Ramos (cell line): ENCODE data around the gene CFAP52.
"Not testable (repeated sequence)": the region's sequence is repeated elsewhere in the genome, so short reads cannot be mapped to it uniquely, and the experiment has no call there.

Experiments used
- in situ Hi-C: fragments of 300-500 bp; cut with MboI; formaldehyde crosslinking; loops from one replicate; pipeline ENCODE4 v1.14.3; 2022; ENCODE audit warnings: low sequenced_read_pairs; ENCODE audit not compliant: unreplicated experiment

The CFAP52 gene

GRCh38 chr17:9576521-9577372 is at the start of gene CFAP52:
Gene CFAP52 (plus strand): TSS chr17:9576642. CDS start chr17:9576696, 54 bp downstream.
- in situ Hi-C loops: no loop called here

GRCh38 chr17:9527788-9528187 is 48.7 kb upstream of the CFAP52 start:
- in situ Hi-C loops: loop anchor here (25.0 kb wide), 1 partner anchor 540 kb away; no protein-coding TSS in a partner anchor

GRCh38 chr17:9529033-9529700 is 47.3 kb upstream of the CFAP52 start:
- in situ Hi-C loops: loop anchor here (25.0 kb wide), 1 partner anchor 542 kb away; no protein-coding TSS in a partner anchor

GRCh38 chr17:9531034-9531433 is 45.4 kb upstream of the CFAP52 start:
- in situ Hi-C loops: loop anchor here (25.0 kb wide), 1 partner anchor 544 kb away; no protein-coding TSS in a partner anchor

- in situ Hi-C loops: loop anchor here (25.0 kb wide), 1 partner anchor 545 kb away; no protein-coding TSS in a partner anchor
These were observed 43.7 kb upstream of the CFAP52 start for GRCh38 chr17:9532715-9533114.

GRCh38 chr17:9533441-9533840 is 43.0 kb upstream of the CFAP52 start:
- in situ Hi-C loops: loop anchor here (25.0 kb wide), 1 partner anchor 546 kb away; no protein-coding TSS in a partner anchor

- in situ Hi-C loops: loop anchor here (25.0 kb wide), 1 partner anchor 549 kb away; no protein-coding TSS in a partner anchor
These were observed 40.4 kb upstream of the CFAP52 start for GRCh38 chr17:9536061-9536460.

GRCh38 chr17:9537177-9537776 is 39.2 kb upstream of the CFAP52 start:
- in situ Hi-C loops: loop anchor here (25.0 kb wide), 1 partner anchor 550 kb away; no protein-coding TSS in a partner anchor

GRCh38 chr17:9538626-9539025 is 37.8 kb upstream of the CFAP52 start:
- in situ Hi-C loops: loop anchor here (25.0 kb wide), 1 partner anchor 551 kb away; no protein-coding TSS in a partner anchor

- in situ Hi-C loops: loop anchor here (25.0 kb wide), 1 partner anchor 554 kb away; no protein-coding TSS in a partner anchor
These were observed 34.7 kb upstream of the CFAP52 start for GRCh38 chr17:9541718-9542117.

GRCh38 chr17:9544221-9544620 is 32.2 kb upstream of the CFAP52 start:
- in situ Hi-C loops: loop anchor here (25.0 kb wide), 1 partner anchor 557 kb away; no protein-coding TSS in a partner anchor

GRCh38 chr17:9549215-9549614 is 27.2 kb upstream of the CFAP52 start:
- in situ Hi-C loops: loop anchor here (25.0 kb wide), 1 partner anchor 562 kb away; no protein-coding TSS in a partner anchor

GRCh38 chr17:9553181-9553580 is 23.3 kb upstream of the CFAP52 start:
- in situ Hi-C loops: no loop called here

- in situ Hi-C loops: no loop called here
These were observed 22.8 kb upstream of the CFAP52 start for GRCh38 chr17:9553596-9553995.

GRCh38 chr17:9554715-9555114 is 21.7 kb upstream of the CFAP52 start:
- in situ Hi-C loops: not testable (repeated sequence)

GRCh38 chr17:9557161-9557755 is 19.2 kb upstream of the CFAP52 start:
- in situ Hi-C loops: no loop called here

- in situ Hi-C loops: no loop called here
These were observed 18.6 kb upstream of the CFAP52 start for GRCh38 chr17:9557857-9558256.

- in situ Hi-C loops: no loop called here
These were observed 12.3 kb upstream of the CFAP52 start for GRCh38 chr17:9564104-9564503.

- in situ Hi-C loops: no loop called here
These were observed 10.4 kb upstream of the CFAP52 start for GRCh38 chr17:9566067-9566466.

- in situ Hi-C loops: not testable (repeated sequence)
These were observed 9.7 kb upstream of the CFAP52 start for GRCh38 chr17:9566739-9567138.
